ENCODE data around the gene GALNS. TPM values are rescaled to one million over a fixed set of nuclear protein-coding genes. Genes with fewer than 3 reads are reported as not detected.

GALNS gene
- total and polyA plus RNA-seq, 2 of the 13 experiments (the other 11 are each of a cell fraction or from before 2014, with no cell fraction given) = 9.2 to 9.8 TPM

- no peak for TF ChIP-seq MNT (IDR thresholded peaks at IDR 0.05)
- no peak for TF ChIP-seq RAD51 (IDR thresholded peaks at IDR 0.05; ENCODE audit: borderline replicate concordance)
- 0 out of 2 replicates have a peak, but pooled peaks have one; percentile 52 for TF ChIP-seq ZNF672 (CRISPR knock-in tag; IDR thresholded peaks at IDR 0.05)
- no peak for TF ChIP-seq TRAFD1 (CRISPR knock-in tag; IDR thresholded peaks at IDR 0.05; ENCODE audit: borderline replicate concordance)
- no peak for TF ChIP-seq ETV5 (CRISPR knock-in tag; IDR thresholded peaks at IDR 0.05; ENCODE audit: borderline replicate concordance)
- TF ChIP-seq ARID3A (IDR thresholded peaks at IDR 0.05; ENCODE audit: low read depth, low read length) = 0 out of 2 replicates have a peak, but pooled peaks have one; percentile 11
- no peak for TF ChIP-seq MXD1 (CRISPR knock-in tag; IDR thresholded peaks at IDR 0.05)
- TF ChIP-seq ZNF589 (CRISPR knock-in tag; conservative IDR thresholded peaks at IDR 0.05) = no peak
- no peak for TF ChIP-seq SALL2 (CRISPR knock-in tag; IDR thresholded peaks at IDR 0.05)
- no peak for TF ChIP-seq SNAPC5 (CRISPR knock-in tag; IDR thresholded peaks at IDR 0.05; ENCODE audit: borderline replicate concordance)
- TF ChIP-seq MIER3 (CRISPR knock-in tag; IDR thresholded peaks at IDR 0.05; ENCODE audit: borderline replicate concordance) = no peak
- TF ChIP-seq PRMT3 (CRISPR knock-in tag; IDR thresholded peaks at IDR 0.05; ENCODE audit: borderline replicate concordance, low read depth) = no peak
- no peak for TF ChIP-seq FOXK2 (IDR thresholded peaks at IDR 0.05)
- TF ChIP-seq ZNF432 (CRISPR knock-in tag; IDR thresholded peaks at IDR 0.05; ENCODE audit: borderline replicate concordance) = no peak
- 0 out of 2 replicates have a peak, but pooled peaks have one; percentile 28 for TF ChIP-seq SALL1 (CRISPR knock-in tag; IDR thresholded peaks at IDR 0.05)
- TF ChIP-seq RNF2 (conservative IDR thresholded peaks at IDR 0.05; ENCODE audit: low read depth) = no peak
- no peak for TF ChIP-seq NFIB (CRISPR knock-in tag; IDR thresholded peaks at IDR 0.05; ENCODE audit: borderline replicate concordance)
- TF ChIP-seq MZF1 (CRISPR knock-in tag; IDR thresholded peaks at IDR 0.05; ENCODE audit: borderline replicate concordance) = no peak
- TF ChIP-seq HNRNPL (IDR thresholded peaks at IDR 0.05; ENCODE audit: low read depth, low read length) = 0 out of 2 replicates have a peak, but pooled peaks have one; percentile 48
- TF ChIP-seq HIC2 (CRISPR knock-in tag; IDR thresholded peaks at IDR 0.05; ENCODE audit: low read depth) = no peak
Measured at GRCh38 chr16:88839026-88839529, 17.7 kb downstream of the GALNS start (continued).
